Ascending aorta (tissue), 2 donors: ENCODE results near the gene CNTN2. TPM values are rescaled to one million over a fixed set of nuclear protein-coding genes. Genes with fewer than 3 reads are reported as not detected.

Experiments
- DNase-seq, 2 donors: peaks; one replicate each; pipeline ENCODE4 v3.0.0-alpha.2; 2019; ENCODE audit warnings: low spot score in 2 of 2
- H3K27ac ChIP-seq, 2 donors: fragments of 200-600 bp; sonication (generic); one replicate each; pipeline ENCODE4 v1.5.1; 2016 to 2017; ENCODE audit warnings: mild to moderate bottlenecking in 1 of 2
- H3K27me3 ChIP-seq: fragments of 200-600 bp; sonication (generic); one replicate; pipeline ENCODE4 v1.5.1; 2017
- H3K36me3 ChIP-seq, 2 donors: fragments of 200-600 bp; sonication (generic); one replicate each; pipeline ENCODE4 v1.5.1; 2016
- H3K4me1 ChIP-seq, 2 donors: fragments of 200-600 bp; sonication (generic); one replicate each; pipeline ENCODE4 v1.5.1; 2016 to 2017; ENCODE audit warnings: mild to moderate bottlenecking in 1 of 2
- H3K4me3 ChIP-seq, 2 donors: fragments of 200-600 bp; sonication (generic); one replicate each; pipeline ENCODE4 v1.5.1; 2016 to 2017; ENCODE audit warnings: mild to moderate bottlenecking in 1 of 2
- H3K9me3 ChIP-seq, 2 donors: fragments of 200-600 bp; sonication (generic); one replicate each; pipeline ENCODE4 v1.5.1; 2016
- CTCF ChIP-seq, 3 experiments: fragments of 200-600 bp in 2 of 3; fragments of 450-650 bp in 1 of 3; sonication (generic) in 2 of 3; IDR thresholded peaks; one replicate each; pipeline ENCODE4 v1.5.1; 2016 to 2019; ENCODE audit warnings: antibody characterized with exemption in 3 of 3, mild to moderate bottlenecking in 1 of 3, moderate library complexity in 1 of 3
- intact Hi-C: fragments of 100-400 bp; cut with DNase I; formaldehyde crosslinking; loops from one replicate; pipeline ENCODE4 v1.15.1; 2023
- total RNA-seq: library from RNA; depleted of rRNA; stranded (reverse); fragments of >200 nt; gene quantifications from one replicate; pipeline ENCODE4 v1.1.0, GENCODE V29; 2016

The CNTN2 gene
- total RNA-seq, 1 donor from 2014 or later: 0.32 TPM

- H3K4me1 ChIP-seq: no peaks in the 10 kb centered on the region
- H3K36me3 ChIP-seq: no peaks in the 10 kb centered on the region
- TF ChIP-seq CTCF (IDR thresholded peaks at IDR 0.05): no peak
- H3K27me3 ChIP-seq: no peaks in the 10 kb centered on the region
- DNase-seq: no peak
- H3K27ac ChIP-seq: no peak overlapping the region
- no peak overlapping the region for H3K4me3 ChIP-seq
- H3K9me3 ChIP-seq: no peaks in the 10 kb centered on the region
- intact Hi-C loops: no loop called here
Observed at GRCh38 chr1:205012391-205013140, 30.4 kb upstream of the CNTN2 start.

GRCh38 chr1:205013683-205014367, 29.2 kb upstream of the CNTN2 start:
- no peak for DNase-seq
- no peaks in the 10 kb centered on the region for H3K36me3 ChIP-seq
- no peak overlapping the region for H3K27ac ChIP-seq
- no peaks in the 10 kb centered on the region for H3K4me1 ChIP-seq
- no peaks in the 10 kb centered on the region for H3K27me3 ChIP-seq
- TF ChIP-seq CTCF (IDR thresholded peaks at IDR 0.05): no peak
- intact Hi-C loops: no loop called here
- no peak overlapping the region for H3K4me3 ChIP-seq
- H3K9me3 ChIP-seq: no peaks in the 10 kb centered on the region

GRCh38 chr1:205014783-205015182, 28.2 kb upstream of the CNTN2 start:
- H3K9me3 ChIP-seq: no peaks in the 10 kb centered on the region
- intact Hi-C loops: no loop called here
- H3K27me3 ChIP-seq: no peaks in the 10 kb centered on the region
- no peak for DNase-seq
- H3K36me3 ChIP-seq: no peaks in the 10 kb centered on the region
- no peak for TF ChIP-seq CTCF (IDR thresholded peaks at IDR 0.05)
- no peak overlapping the region for H3K4me3 ChIP-seq
- no peak overlapping the region for H3K27ac ChIP-seq
- H3K4me1 ChIP-seq: no peaks in the 10 kb centered on the region

GRCh38 chr1:205015241-205015640, 27.8 kb upstream of the CNTN2 start:
- no peaks in the 10 kb centered on the region for H3K36me3 ChIP-seq
- intact Hi-C loops: no loop called here
- no peaks in the 10 kb centered on the region for H3K27me3 ChIP-seq
- H3K9me3 ChIP-seq: no peaks in the 10 kb centered on the region
- no peak overlapping the region for H3K4me3 ChIP-seq
- no peak overlapping the region for H3K27ac ChIP-seq
- DNase-seq: no peak
- TF ChIP-seq CTCF (IDR thresholded peaks at IDR 0.05): no peak
- H3K4me1 ChIP-seq: no peaks in the 10 kb centered on the region

GRCh38 chr1:205016075-205016474, 26.9 kb upstream of the CNTN2 start:
- Histone ChIP-seq H3K27ac (no peak overlapping the region), H3K36me3 (no peaks in the 10 kb centered on the region), H3K27me3 (no peaks in the 10 kb centered on the region), H3K9me3 (no peaks in the 10 kb centered on the region), H3K4me1 (no peaks in the 10 kb centered on the region), H3K4me3 (no peak overlapping the region)
- TF ChIP-seq CTCF (IDR thresholded peaks at IDR 0.05): no peak
- intact Hi-C loops: no loop called here
- DNase-seq: no peak
